LNCAP (cell line): ENCODE data around the gene IDH3A.

ENCODE experiments used
- CTCF ChIP-seq: fragments of 450-650 bp; IDR thresholded peaks from 2 replicates; pipeline ENCODE4 v1.5.1; 2017; ENCODE audit warnings: mild to moderate bottlenecking

The IDH3A gene

DNA sequence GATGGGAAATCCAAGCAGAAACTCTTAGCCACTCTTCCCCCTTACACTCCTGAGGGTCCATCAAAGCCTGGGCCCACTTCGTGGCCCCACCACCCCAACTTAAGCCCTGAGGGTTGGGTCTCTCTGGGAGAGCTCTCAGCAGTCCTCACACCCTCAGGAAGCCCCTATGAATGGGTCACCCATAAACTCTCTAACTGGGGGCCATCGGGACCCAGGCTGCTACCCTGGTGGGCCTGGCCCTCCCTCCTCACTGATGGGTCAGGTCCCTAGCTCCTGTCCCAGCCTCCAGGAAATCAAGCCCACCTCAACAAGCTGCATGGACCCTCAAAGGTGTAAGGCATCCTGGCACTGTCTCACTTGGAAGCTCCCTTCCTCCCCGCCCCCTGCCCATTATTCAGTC lies 37.4 kb upstream of the IDH3A start:
- TF ChIP-seq CTCF: no peak

DNA sequence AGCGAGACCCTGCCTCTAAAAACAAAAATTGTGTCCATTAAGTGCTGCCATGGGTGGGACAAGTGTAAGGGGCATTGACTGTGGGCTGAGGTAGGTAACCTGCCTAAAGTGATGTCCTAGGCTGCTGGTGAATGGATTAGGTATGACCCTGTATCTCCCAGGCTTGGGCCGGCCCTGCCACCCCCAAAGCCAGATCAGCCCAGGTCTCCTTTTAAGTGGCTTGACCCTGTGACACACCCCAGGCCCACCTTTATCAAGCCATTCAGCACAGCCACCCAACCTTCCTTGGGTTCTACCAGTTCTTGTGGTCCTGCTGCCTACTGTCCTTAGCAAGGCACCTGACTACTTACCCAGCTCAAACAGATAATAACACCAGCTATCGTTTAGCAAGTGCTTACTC lies 36.6 kb upstream of the IDH3A start:
- TF ChIP-seq CTCF: no peak

- TF ChIP-seq CTCF: no peak
Observed at GRCh38 chr15:78120523-78120922, 28.6 kb upstream of the IDH3A start.

GRCh38 chr15:78125267-78125666 lies 23.9 kb upstream of the IDH3A start:
- no peak for TF ChIP-seq CTCF

DNA sequence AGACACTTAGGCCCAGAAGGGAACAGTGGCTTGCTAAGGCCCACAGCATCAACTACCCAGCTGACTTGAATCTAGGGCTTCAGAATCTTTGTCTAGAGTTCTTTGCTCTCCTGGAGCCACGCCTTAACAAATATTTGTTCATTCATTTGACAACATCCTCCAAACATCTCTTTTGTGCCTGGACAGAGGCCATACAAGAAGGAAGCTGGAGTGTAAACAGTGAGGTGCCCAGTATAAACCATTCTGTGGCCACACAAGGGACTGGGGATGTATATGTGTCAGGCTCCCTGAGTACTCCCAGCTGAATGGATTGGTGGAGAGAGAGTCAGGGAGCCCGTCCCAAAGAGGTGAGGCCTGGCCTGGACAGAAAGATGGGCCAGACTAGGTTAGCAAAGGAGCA lies 21.3 kb upstream of the IDH3A start:
- TF ChIP-seq CTCF: no peak

DNA sequence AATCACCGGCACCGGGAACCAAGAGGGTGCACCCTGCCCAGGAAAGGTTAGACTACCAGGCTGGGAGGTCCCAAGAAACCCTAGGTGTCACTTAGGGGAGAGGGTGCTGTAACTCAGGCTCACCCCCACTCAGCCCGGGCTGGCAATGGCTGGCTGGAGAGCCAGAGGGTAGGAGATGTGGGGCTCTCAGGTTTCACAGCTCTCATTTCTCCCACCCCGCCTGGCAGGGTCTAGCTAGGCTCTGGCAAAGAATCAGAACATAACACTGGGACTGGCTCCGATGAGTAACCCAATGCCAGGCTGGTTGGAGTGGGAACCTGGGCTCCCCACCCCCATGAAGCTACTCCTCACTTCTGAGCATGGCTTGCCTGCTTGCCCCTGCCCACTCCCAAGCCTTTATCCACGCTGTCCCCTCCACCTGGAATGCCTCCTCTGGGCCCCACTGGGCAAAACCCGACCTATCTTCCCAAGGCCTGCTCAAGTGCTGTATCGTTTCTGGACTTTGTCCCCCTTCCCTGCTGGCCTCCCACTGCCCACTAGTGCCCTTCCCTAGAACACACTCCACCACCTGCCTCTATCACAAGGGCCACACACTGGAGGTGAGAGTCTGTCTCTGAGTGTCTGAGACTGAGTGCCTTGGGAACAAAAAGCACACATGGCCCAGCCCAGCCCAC lies 19.9 kb upstream of the IDH3A start:
- TF ChIP-seq CTCF: no peak

DNA sequence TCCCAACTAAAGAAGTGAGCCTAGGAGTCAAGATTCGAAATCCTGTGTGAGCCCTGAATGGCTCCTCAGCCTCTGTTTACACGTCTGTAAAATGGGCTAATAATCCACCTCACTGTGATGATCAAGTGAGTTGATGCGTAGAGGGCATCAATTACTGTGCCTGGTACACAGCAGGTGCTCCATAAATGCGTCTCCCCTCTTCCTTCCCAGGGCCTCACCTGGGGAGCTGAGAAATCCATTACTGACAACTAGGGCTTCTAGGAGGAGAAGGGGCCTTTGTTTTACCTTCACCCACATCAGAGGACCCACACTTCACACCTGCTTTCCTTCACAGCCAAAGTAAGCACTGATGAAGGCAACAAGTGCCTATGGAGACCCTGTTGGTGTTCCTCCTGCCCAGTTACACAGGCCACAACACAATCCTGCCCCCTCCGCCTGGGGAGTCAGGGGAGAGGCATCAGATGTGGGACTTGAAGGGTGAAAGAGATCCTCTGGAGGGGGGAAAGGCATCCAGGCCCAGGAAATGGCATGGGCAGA lies 19.3 kb upstream of the IDH3A start:
- no peak for TF ChIP-seq CTCF
